HG03432 (cell line): ENCODE results near the gene SEMA3E.
A peak's percentile ranks its signal among the peaks of the same experiment; 100 is the strongest.
"Not testable (repeated sequence)": the region's sequence is repeated elsewhere in the genome, so short reads cannot be mapped to it uniquely, and the experiment has no call there.

ENCODE experiments used
- ATAC-seq: cut with Tn5 transposase; IDR thresholded peaks from one replicate; pipeline ENCODE4 v1.9.1; 2021; ENCODE audit warnings: mild to moderate bottlenecking, moderate library complexity; ENCODE audit not compliant: unreplicated experiment

Gene SEMA3E

DNA sequence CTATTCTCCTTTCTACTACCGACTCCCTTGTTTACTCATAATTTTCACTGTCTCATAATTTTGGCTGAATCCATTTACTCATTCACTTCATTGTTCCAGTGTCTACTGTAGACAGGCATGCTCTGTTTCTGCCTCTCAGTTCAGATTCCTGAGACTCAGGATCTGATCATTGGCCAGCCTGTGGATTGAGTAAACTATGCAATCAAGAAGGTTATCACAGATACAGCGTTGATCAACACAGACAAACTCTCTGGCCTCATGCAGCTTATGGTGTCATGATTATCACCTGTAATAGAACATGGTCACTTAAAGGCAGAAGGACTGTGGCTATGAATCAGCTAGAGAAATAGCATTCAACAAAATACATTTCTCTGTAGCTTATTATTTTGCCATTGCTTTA is 86.0 kb downstream of the SEMA3E start:
- ATAC-seq = no peak

- ATAC-seq = no peak
Measured at GRCh38 chr7:83562289-83562688, 86.7 kb downstream of the SEMA3E start.

DNA sequence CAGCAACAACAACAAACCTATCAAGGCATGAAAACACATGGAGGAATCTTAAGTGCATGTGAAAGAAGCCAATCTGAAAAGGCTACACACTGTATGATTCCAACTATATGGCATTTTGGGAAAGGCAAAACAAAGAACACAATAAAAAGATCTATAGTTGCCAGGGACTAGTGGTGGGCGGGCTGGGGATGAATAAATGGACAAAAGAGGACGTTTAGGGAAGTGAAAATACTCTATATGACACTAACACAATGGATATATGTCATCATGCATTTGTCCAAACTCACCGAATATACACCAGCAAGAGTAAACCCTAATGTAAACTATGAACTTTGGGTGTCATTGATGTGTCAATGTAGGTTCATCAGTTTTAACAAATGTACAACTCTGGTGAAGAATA is 89.1 kb downstream of the SEMA3E start:
- ATAC-seq = no peak

DNA sequence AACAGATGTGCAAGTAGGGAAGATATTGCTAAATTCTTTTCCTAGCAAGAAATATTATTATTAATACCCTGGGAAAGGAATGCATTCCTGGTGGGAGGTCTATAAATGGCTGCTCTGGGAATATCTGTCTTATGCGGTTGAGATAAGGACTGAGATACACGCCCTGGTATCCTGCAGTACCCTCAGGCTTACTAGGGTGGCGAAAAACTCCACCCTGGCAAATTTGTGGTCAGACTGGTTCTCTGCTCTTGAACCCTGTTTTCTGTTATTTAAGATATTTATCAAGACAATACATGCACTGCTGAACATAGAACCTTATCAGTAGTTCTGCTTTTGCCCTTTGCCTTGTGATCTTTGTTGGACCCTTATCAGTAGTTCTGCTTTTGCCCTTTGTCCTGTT is 96.4 kb downstream of the SEMA3E start:
- not testable (repeated sequence) for ATAC-seq

GRCh38 chr7:83550100-83550499 is 98.8 kb downstream of the SEMA3E start:
- ATAC-seq = no peak

DNA sequence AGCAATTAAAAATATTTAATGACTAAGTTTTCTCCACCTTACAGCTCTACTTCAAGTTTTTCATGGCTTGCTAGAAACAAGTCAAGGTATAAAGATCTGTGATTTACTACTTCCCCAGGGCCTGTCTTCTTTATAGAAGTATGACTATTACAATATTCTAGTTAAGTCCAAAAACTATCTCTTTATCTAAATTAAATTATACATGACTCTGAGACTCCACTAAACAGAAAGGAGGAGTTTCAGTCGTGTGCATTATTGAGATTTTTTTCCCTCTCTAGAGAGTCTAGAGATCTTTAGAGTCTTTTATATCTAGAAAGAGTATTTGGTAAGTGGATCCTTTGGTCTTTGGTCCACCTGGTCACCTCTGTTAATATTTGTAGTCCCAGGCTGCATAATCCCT is 100.7 kb downstream of the SEMA3E start:
- peak; percentile 2 for ATAC-seq

DNA sequence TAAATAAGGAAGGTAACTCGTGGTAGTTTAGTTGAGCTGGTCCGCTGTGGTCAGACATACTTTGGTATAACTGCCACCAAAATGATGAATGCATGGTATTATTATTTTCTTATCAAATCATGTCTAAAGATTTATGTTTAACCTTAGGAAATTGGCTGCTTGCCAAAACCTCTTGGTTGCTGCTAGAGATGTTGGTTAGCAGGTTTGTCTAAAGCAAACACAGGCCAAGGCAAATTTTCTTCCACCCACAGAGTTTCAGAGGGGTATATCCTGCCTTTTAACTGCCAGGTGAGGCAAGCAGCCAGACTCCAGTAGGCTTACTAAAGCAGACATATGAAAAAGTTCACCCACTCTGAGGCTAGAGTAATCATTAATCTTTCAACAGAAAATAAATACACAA is 101.4 kb downstream of the SEMA3E start:
- peak; percentile 98 for ATAC-seq

DNA sequence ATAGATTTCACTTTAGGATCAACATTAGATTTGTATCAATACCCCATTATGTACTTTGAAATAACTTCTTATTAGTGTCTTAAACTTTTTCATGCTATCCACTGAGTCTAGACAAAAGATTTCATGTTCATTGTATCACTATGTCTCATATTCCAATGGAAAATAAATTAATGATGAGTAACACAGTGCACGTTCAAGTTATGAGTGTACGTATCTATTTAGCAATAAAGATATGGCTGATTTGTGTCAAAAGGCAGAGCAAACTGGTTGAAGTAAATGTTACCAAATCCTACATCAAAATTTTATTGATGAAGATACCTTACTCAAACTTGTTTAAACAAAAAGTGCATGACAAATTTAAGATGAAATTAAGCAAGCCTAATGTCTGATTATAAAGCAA is 102.4 kb downstream of the SEMA3E start:
- ATAC-seq = no peak

GRCh38 chr7:83541187-83541960 is 107.6 kb downstream of the SEMA3E start:
- ATAC-seq = no peak

GRCh38 chr7:83534488-83534887 is 114.5 kb downstream of the SEMA3E start:
- no peak for ATAC-seq

GRCh38 chr7:83532219-83532618 is 116.7 kb downstream of the SEMA3E start:
- ATAC-seq = no peak

DNA sequence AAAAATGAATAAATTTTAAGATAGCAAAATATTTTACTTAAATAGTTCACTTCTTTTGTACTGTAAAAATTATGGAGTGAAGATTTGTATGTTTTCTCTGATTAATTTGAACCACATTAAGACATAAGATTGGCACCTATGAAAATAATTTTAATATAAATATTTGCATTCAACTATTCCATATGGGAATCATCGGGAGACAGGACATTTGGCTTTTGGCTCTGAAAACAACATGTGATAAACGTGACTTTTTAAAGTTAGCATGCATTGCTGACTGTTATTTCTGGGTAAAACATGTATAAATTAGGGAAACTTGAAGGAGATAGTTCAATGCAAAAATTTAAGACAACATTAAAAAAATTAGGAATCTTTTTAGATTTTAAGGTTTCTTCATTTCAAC is 117.2 kb downstream of the SEMA3E start:
- no peak for ATAC-seq

DNA sequence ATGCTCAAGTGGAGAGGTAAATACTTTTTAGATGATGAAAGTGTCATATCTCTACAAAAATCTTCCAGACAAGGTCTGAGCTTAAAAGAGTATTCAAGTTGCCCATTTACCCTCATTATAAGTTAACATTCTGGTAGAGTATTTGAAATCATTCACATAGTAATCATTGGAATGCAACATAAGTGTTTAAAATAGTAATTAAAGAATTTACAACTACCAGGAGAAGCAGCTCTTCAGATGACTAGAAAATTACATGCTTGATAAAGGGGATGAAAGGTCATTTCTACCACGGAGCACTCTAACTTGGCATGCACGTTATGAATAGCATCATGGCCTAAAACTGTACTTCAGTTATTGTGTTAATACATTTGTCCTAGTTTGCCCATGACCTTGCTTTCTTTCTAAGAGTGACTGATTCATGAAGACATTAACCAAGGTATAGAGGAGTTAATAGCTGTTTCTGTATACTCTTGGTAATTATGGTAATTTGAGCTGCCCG is 120.0 kb downstream of the SEMA3E start:
- ATAC-seq = no peak

GRCh38 chr7:83524277-83525075 is 124.5 kb downstream of the SEMA3E start:
- no peak for ATAC-seq

GRCh38 chr7:83520726-83521125 is 128.2 kb downstream of the SEMA3E start:
- ATAC-seq = no peak

GRCh38 chr7:83519240-83519639 is 129.7 kb downstream of the SEMA3E start:
- no peak for ATAC-seq

GRCh38 chr7:83517035-83517700 is 131.8 kb downstream of the SEMA3E start:
- no peak for ATAC-seq

DNA sequence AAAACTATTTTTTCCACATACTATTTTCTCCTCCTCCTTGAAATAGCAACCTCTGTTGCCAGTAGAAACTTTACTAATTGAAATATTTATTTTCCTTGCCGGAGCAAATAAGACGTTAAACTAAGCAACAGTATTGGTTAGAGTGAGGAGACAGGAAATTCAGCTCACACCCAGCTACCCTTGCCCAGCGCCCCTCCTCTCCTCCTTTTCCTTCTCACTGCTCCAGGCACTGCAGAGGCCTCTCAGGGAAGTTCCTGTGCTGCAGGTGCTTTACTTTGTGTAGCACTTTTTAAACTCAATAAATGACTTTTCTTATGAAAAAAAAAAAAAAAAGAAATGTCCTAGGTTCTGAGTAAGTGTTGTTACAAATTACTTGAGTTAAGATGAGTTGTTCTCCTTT is 134.0 kb downstream of the SEMA3E start:
- no peak for ATAC-seq

GRCh38 chr7:83509255-83510021 is 139.5 kb downstream of the SEMA3E start:
- peak; percentile 58 for ATAC-seq

GRCh38 chr7:83504330-83504729 is 144.6 kb downstream of the SEMA3E start:
- ATAC-seq = no peak

DNA sequence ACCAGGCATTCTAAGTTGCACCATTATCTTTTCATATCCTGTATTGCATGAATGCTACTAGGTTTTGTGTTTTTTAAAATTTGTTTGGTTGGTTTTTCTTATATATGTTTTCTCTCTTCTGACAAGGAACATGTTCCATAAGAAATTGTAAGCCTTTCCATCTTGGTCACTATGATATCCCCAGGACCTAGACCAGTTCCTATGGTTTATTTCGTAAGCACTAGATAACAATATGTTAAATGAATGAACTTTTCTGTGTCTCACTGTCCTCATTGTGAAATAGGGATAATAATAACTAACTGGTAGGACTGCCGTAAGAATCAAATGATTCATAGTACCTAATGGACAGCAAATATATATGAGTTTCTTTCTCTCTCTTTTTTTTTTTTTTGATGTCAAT is 146.3 kb downstream of the SEMA3E start:
- ATAC-seq = no peak
